ENCODE results near the gene SLC35A3. TPM values are rescaled to one million over a fixed set of nuclear protein-coding genes. Genes with fewer than 3 reads are reported as not detected.

Gene SLC35A3
- total and polyA plus RNA-seq, 4 donors, result 21.5 to 35.2 (median 22.1) TPM

DNA sequence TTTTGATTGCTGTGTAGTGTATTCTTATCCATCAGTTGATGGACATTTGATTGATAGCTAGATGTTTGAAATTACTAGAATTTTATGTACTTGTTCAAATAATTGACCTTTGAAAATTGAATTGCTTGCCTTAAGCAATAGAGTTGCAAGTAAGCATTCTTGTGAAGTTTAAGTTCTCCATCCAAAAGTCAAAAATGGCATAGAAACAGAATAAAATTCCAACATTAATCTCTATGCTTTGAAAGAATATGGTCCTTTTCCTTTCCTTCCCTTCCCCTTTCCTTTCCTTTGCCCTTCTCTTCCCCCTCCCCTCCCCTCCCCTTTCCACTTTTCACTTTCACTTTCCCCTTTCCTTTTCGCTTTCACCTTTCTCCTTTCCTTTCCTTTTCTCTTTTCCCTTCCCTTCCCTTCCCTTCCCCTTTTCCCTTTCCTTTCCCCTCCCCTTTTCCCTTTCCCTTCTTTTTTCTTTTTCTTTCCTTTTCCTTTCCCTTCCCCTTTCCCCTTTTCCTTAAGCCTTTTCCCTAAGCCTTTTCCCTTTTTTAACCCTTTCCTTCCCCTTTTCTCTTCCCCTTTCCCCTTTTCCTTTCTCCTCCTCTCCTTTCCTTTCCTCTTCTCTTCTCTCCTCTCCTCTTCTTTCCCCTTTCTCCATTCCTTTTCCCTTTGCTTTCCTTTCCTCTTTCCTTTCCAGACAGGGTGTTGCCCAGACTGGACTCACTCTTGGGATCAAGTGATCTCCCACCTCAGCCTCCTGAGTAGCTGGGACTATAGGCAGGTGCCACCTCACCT is 95.6 kb downstream of the SLC35A3 start:
- Histone ChIP-seq H3K27me3 (ENCODE audit: control insufficient read depth, insufficient read depth, low read length) (no peaks in the 10 kb centered on the region), H3K36me3 (ENCODE audit: control insufficient read depth, insufficient read depth, low read length) (peaks cover 46% of the 10 kb centered on the region), H3K9me3 (ENCODE audit: control insufficient read depth, insufficient read depth, low read length) (no peaks in the 10 kb centered on the region), H3K4me1 (ENCODE audit: control insufficient read depth, insufficient read depth, low read length) (no peaks in the 10 kb centered on the region), H3K27ac (ENCODE audit: low read depth, low read length) (no peak overlapping the region), H3K4me3 (ENCODE audit: low read depth, low read length) (no peak overlapping the region)
- no peak for DNase-seq (ENCODE audit: low read depth in 4 of 6, low spot score in 6 of 6)
- WGBS (ENCODE audit: insufficient coverage), result 100% methylated on average over 1 of the region's 1 CpG

DNA sequence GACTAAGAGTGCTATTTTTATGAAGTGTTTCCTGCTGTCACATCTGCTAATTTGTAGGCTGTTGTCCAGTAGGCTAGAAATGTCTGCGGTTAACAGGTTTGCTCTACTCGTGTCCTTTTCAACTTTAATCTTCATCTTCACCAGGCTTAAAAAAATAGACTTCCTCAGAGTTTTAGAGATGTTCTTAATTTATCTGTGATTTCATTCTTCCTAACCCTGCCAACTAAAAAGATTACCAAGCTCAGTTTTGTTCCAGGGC is 96.1 kb downstream of the SLC35A3 start:
- no CpG with 5 or more reads among the region's 2 CpGs for WGBS (ENCODE audit: insufficient coverage)

DNA sequence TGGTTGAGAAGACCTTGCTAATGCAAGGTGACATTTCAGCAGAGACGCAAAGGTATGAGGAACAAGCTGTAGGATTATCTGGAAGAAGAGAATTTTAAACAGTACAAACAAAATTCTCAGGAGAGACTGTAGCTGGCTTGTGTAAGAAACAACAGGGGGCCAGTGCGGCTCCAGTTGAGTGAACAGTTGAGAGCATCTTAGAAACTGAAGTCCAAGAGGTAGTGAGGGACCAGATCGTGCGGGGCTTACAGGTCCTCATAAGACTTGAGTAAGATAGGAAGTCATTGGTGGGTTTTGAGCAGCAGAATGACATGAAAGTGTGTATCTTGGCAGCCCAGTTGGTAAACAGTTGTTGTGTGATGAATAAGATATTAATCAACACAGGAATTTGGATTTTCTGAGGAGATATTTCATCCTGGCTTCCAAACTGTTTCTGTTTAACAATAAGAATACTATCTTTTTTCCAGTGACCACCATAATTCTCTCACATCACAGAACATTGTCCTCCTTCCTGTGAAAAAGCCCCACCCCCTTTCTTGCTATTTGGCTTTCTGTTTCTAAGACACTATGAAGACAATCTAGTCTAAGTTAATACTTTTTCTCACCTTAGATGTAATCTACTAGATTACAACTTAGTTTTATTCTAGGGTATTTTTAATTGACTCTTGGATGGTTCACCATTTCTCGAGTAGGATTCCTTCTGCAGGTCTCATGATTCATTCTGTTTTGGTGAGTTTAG is 100.6 kb downstream of the SLC35A3 start:
- Histone ChIP-seq H3K36me3 (ENCODE audit: control insufficient read depth, insufficient read depth, low read length) (peaks cover 50% of the 10 kb centered on the region), H3K9me3 (ENCODE audit: control insufficient read depth, insufficient read depth, low read length) (no peaks in the 10 kb centered on the region), H3K4me3 (ENCODE audit: low read depth, low read length) (no peak overlapping the region), H3K4me1 (ENCODE audit: control insufficient read depth, insufficient read depth, low read length) (no peaks in the 10 kb centered on the region), H3K27me3 (ENCODE audit: control insufficient read depth, insufficient read depth, low read length) (no peaks in the 10 kb centered on the region), H3K27ac (ENCODE audit: low read depth, low read length) (no peak overlapping the region)
- DNase-seq (ENCODE audit: low read depth in 4 of 6, low spot score in 6 of 6), result no peak
- WGBS (ENCODE audit: insufficient coverage), result 92% methylated on average over 3 of the region's 5 CpGs

More for the DNA sequence above, 96.1 kb downstream of the SLC35A3 start:
- no peak for DNase-seq (ENCODE audit: low read depth in 4 of 6, low spot score in 6 of 6)
- no peaks in the 10 kb centered on the region for H3K9me3 ChIP-seq (ENCODE audit: control insufficient read depth, insufficient read depth, low read length)
- H3K4me1 ChIP-seq (ENCODE audit: control insufficient read depth, insufficient read depth, low read length), result no peaks in the 10 kb centered on the region
- no peak overlapping the region for H3K27ac ChIP-seq (ENCODE audit: low read depth, low read length)
- no peak overlapping the region for H3K4me3 ChIP-seq (ENCODE audit: low read depth, low read length)
- peaks cover 46% of the 10 kb centered on the region for H3K36me3 ChIP-seq (ENCODE audit: control insufficient read depth, insufficient read depth, low read length)
- no peaks in the 10 kb centered on the region for H3K27me3 ChIP-seq (ENCODE audit: control insufficient read depth, insufficient read depth, low read length)

DNA sequence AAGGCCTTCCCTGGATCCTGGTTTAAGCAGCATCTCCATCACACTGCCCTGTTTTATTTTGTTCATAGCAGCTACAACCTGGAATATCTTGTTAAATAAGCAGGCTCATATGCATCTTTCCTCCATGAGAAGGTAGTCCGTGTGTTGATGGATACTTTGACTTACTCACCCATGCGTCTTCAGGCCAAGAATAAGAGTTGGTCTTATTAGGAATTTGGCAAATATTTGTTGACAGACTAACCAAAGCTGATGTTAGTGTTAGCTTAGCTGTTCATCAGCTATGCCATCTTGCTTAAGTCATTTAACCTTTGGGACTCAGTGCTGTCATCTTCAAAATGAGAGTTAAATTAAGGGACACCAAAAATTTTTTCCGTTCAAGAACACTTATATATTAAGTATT is 103.7 kb downstream of the SLC35A3 start:
- Histone ChIP-seq H3K36me3 (ENCODE audit: control insufficient read depth, insufficient read depth, low read length) (peaks cover 30% of the 10 kb centered on the region), H3K9me3 (ENCODE audit: control insufficient read depth, insufficient read depth, low read length) (no peaks in the 10 kb centered on the region), H3K27me3 (ENCODE audit: control insufficient read depth, insufficient read depth, low read length) (no peaks in the 10 kb centered on the region), H3K4me1 (ENCODE audit: control insufficient read depth, insufficient read depth, low read length) (no peaks in the 10 kb centered on the region), H3K27ac (ENCODE audit: low read depth, low read length) (no peak overlapping the region), H3K4me3 (ENCODE audit: low read depth, low read length) (no peak overlapping the region)
- DNase-seq (ENCODE audit: low read depth in 4 of 6, low spot score in 6 of 6), result no peak
- no CpG with 5 or more reads among the region's 3 CpGs for WGBS (ENCODE audit: insufficient coverage)

DNA sequence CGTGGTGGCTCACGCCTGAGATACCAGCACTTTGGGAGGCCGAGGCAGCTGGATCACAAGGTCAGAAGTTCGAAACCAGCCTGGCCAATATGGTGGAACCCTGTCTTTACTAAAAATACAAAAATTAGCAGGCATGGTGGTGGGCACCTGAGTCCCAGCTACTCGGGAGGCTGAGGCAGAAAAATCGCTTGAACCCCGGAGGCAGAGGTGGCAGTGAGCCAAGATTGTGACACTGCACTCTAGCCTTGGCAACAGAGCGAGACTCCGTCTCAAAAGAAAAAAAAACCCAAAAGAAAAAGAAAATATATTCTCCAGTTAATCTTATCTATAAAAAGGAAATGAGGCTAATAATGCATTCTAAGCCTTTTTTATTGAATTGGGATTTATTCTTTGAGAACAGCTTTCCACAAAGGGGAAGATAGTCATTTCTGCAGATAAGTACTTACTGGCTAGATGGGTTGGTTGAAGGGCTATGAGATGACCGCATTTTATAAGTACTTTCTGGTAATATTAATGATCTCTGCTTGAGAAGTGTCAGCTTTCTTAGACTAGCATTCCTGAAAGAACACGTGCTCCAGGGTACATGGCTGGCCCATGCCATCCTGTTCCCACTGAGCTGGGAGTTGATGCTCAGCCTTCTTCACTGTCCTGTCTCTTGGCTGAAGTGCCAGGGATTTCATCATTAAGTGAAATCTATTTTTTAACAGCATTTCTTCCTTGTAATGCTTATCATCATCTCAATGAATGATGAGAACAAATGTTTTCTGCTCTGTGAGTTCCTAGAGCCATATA is 105.0 kb downstream of the SLC35A3 start:
- no peak for DNase-seq (ENCODE audit: low read depth in 4 of 6, low spot score in 6 of 6)
- peaks cover 35% of the 10 kb centered on the region for H3K36me3 ChIP-seq (ENCODE audit: control insufficient read depth, insufficient read depth, low read length)

DNA sequence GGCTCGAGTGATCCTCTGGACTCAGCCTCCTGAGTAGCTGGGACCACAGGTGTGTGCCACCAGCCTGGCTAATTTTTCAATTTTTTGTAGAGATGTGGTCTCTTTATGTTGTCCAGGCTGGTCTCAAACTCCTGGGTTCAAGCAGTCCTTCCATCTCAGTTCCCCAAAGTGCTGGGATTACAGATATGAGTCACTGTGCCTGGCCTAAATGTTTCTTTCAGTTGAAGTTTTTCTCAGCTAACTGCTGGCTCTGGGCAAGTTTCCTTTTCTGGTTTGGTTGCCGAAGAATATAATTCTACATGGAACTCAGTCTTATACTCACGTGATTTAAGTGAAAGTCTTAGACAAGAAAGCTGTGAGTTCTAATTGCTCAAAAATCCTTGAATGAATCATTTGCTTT is 106.0 kb downstream of the SLC35A3 start:
- no peaks in the 10 kb centered on the region for H3K9me3 ChIP-seq (ENCODE audit: control insufficient read depth, insufficient read depth, low read length)
- no peak overlapping the region for H3K27ac ChIP-seq (ENCODE audit: low read depth, low read length)
- H3K27me3 ChIP-seq (ENCODE audit: control insufficient read depth, insufficient read depth, low read length), result no peaks in the 10 kb centered on the region
- no CpG with 5 or more reads among the region's 3 CpGs for WGBS (ENCODE audit: insufficient coverage)
- H3K36me3 ChIP-seq (ENCODE audit: control insufficient read depth, insufficient read depth, low read length), result peaks cover 37% of the 10 kb centered on the region
- no peaks in the 10 kb centered on the region for H3K4me1 ChIP-seq (ENCODE audit: control insufficient read depth, insufficient read depth, low read length)
- H3K4me3 ChIP-seq (ENCODE audit: low read depth, low read length), result no peak overlapping the region
- no peak for DNase-seq (ENCODE audit: low read depth in 4 of 6, low spot score in 6 of 6)

More for the DNA sequence above, 105.0 kb downstream of the SLC35A3 start:
- Histone ChIP-seq H3K4me1 (ENCODE audit: control insufficient read depth, insufficient read depth, low read length) (no peaks in the 10 kb centered on the region), H3K27me3 (ENCODE audit: control insufficient read depth, insufficient read depth, low read length) (no peaks in the 10 kb centered on the region), H3K27ac (ENCODE audit: low read depth, low read length) (no peak overlapping the region), H3K4me3 (ENCODE audit: low read depth, low read length) (no peak overlapping the region), H3K9me3 (ENCODE audit: control insufficient read depth, insufficient read depth, low read length) (no peaks in the 10 kb centered on the region)
- WGBS (ENCODE audit: insufficient coverage), result 97% methylated on average over 5 of the region's 11 CpGs

DNA sequence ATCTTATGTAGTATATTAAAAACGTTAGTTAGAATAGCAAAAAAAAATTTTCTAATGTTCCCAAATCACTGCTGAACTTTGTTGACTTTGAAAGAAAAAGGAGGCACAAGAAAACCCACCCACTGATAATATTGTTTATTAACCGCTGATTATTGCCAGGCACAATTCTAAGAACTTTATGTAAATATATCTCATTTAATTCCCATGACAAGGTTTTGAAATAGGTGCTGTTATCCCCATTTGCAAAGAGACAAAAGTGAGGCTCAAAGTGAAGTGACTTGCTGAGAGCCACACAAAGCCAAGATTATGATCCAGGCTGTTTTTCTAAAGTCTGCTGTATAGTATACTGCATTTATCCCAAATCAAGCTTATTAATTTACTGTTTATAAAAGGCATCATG is 106.5 kb downstream of the SLC35A3 start:
- no CpG with 5 or more reads among the region's 2 CpGs for WGBS (ENCODE audit: insufficient coverage)
- no peak overlapping the region for H3K27ac ChIP-seq (ENCODE audit: low read depth, low read length)
- peaks cover 34% of the 10 kb centered on the region for H3K36me3 ChIP-seq (ENCODE audit: control insufficient read depth, insufficient read depth, low read length)
- DNase-seq (ENCODE audit: low read depth in 4 of 6, low spot score in 6 of 6), result no peak
- H3K4me3 ChIP-seq (ENCODE audit: low read depth, low read length), result no peak overlapping the region
- H3K9me3 ChIP-seq (ENCODE audit: control insufficient read depth, insufficient read depth, low read length), result no peaks in the 10 kb centered on the region
- no peaks in the 10 kb centered on the region for H3K27me3 ChIP-seq (ENCODE audit: control insufficient read depth, insufficient read depth, low read length)
- no peaks in the 10 kb centered on the region for H3K4me1 ChIP-seq (ENCODE audit: control insufficient read depth, insufficient read depth, low read length)

DNA sequence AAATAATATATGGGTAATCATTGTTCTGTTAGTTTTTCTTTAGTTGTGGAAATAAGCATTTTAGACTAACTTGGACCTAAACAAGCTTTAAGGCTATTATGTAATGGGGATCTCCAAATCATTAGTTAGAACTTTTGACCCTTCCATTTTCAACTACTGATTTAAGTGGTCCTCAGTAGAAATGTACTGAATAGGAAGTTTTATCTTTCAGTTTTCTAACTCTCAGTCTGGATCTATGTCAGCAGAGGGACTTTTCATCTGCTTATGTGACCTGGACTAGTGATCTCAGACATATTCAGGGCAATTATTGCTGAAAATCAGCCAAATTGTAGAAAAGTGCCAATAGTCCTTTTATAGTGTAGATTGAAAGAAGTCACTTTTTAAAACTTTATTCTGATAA is 106.9 kb downstream of the SLC35A3 start:
- DNase-seq (ENCODE audit: low read depth in 4 of 6, low spot score in 6 of 6), result no peak
- Histone ChIP-seq H3K4me3 (ENCODE audit: low read depth, low read length) (no peak overlapping the region), H3K36me3 (ENCODE audit: control insufficient read depth, insufficient read depth, low read length) (peaks cover 32% of the 10 kb centered on the region), H3K27ac (ENCODE audit: low read depth, low read length) (no peak overlapping the region), H3K27me3 (ENCODE audit: control insufficient read depth, insufficient read depth, low read length) (no peaks in the 10 kb centered on the region), H3K9me3 (ENCODE audit: control insufficient read depth, insufficient read depth, low read length) (no peaks in the 10 kb centered on the region), H3K4me1 (ENCODE audit: control insufficient read depth, insufficient read depth, low read length) (no peaks in the 10 kb centered on the region)

DNA sequence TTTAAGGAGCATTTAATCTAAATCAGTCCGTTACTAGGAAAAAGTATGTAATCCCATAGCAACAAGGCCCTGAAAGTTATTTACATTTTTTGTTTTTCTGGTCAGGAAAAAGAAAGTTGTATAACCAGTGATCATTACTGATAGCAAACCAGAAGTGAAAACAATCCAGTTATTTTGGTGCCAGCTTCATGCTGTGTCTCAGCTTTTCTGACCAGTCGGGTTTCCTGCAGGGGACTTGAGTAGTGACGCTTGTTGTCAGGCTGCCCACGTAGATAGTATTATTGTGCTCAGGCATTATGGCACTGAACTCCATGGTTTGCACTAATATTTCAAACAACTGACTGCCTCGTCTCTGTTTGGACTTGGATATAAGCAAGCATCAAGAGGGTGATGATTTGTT is 107.7 kb downstream of the SLC35A3 start:
- peak in 3 of 6 donors; percentile 10 to 51 (median 39) for DNase-seq (ENCODE audit: low read depth in 4 of 6, low spot score in 6 of 6)
- H3K27ac ChIP-seq (ENCODE audit: low read depth, low read length), result no peak overlapping the region
- H3K27me3 ChIP-seq (ENCODE audit: control insufficient read depth, insufficient read depth, low read length), result no peaks in the 10 kb centered on the region
- H3K36me3 ChIP-seq (ENCODE audit: control insufficient read depth, insufficient read depth, low read length), result peaks cover 32% of the 10 kb centered on the region
- WGBS (ENCODE audit: insufficient coverage), result 71% methylated on average over 2 of the region's 5 CpGs
- H3K4me1 ChIP-seq (ENCODE audit: control insufficient read depth, insufficient read depth, low read length), result no peaks in the 10 kb centered on the region
- H3K4me3 ChIP-seq (ENCODE audit: low read depth, low read length), result no peak overlapping the region
- H3K9me3 ChIP-seq (ENCODE audit: control insufficient read depth, insufficient read depth, low read length), result no peaks in the 10 kb centered on the region
